Endothelial cell of umbilical vein (primary cell): Measurements from ENCODE around the gene AMZ1. TPM values are rescaled to one million over a fixed set of nuclear protein-coding genes. Genes with fewer than 3 reads are reported as not detected.

ENCODE experiments used
- BruUV-seq: library from RNA; stranded (reverse); fragments of 400-500 nt; replicated peaks from 2 replicates; lab custom pipeline; 2021; lab: Mats Ljungman, UMichigan
- CTCF ChIA-PET: fragments of 300-600, 350-600 bp; sonication (Branson Sonifier 250); formaldehyde crosslinking; loops from one replicate; lab custom pipeline; 2021; ENCODE audit warnings: antibody characterized with exemption, inconsistent platforms; lab: Charles Lee
- POLR2A ChIA-PET: fragments of 300-600, 350-600 bp; sonication (Branson Sonifier 250); formaldehyde crosslinking; loops from one replicate; lab custom pipeline; 2021; ENCODE audit warnings: antibody characterized with exemption, inconsistent platforms; lab: Charles Lee
- DNase-seq: peaks from one replicate; pipeline ENCODE4 v3.0.0-alpha.2; 2011; ENCODE audit warnings: low read depth, low spot score
- FAIRE-seq: peaks from 2 replicates; lab custom pipeline; 2011; peaks lifted over from hg19 to GRCh38; lab: Jason Lieb, UNC
- H2AFZ ChIP-seq: 2 replicates; pipeline ENCODE4 v1.6.0; 2012; ENCODE audit warnings: low read depth, low read length, control low read depth, inconsistent platforms
- H3K27ac ChIP-seq: 2 replicates; pipeline ENCODE4 v1.5.1; 2011; ENCODE audit warnings: low read depth, mild to moderate bottlenecking, control low read depth, low read length, moderate library complexity; ENCODE audit not compliant: insufficient read depth
- H3K27me3 ChIP-seq, 2 experiments: 2 replicates each; pipeline versions ENCODE4 v1.6.0 to v1.6.1; 2011; ENCODE audit warnings: low read length in 2 of 2, mixed read lengths in 1 of 2; ENCODE audit not compliant: control insufficient read depth in 2 of 2, insufficient read depth in 2 of 2
- H3K36me3 ChIP-seq, 2 experiments: 2 replicates in 1 of 2; 3 replicates in 1 of 2; pipeline ENCODE4 v1.5.1; 2011; ENCODE audit warnings: low read length in 2 of 2, mild to moderate bottlenecking in 1 of 2, moderate library complexity in 1 of 2; ENCODE audit not compliant: control insufficient read depth in 2 of 2, insufficient read depth in 2 of 2; ENCODE audit errors: extremely low read depth in 1 of 2
- H3K4me1 ChIP-seq: 3 replicates; pipeline ENCODE4 v1.5.1; 2011; ENCODE audit warnings: mild to moderate bottlenecking, low read length; ENCODE audit not compliant: control insufficient read depth, insufficient read depth; ENCODE audit errors: extremely low read depth
- H3K4me2 ChIP-seq: 2 replicates; pipeline ENCODE4 v1.6.1; 2011; ENCODE audit warnings: low read length, control low read depth, mixed read lengths; ENCODE audit not compliant: insufficient read depth
- H3K4me3 ChIP-seq, 3 experiments: fragments of 200-600 bp in 1 of 3; sonication (generic), shearing (Covaris generic) in 1 of 3; replicated peaks in 1 of 3; 2 replicates each; pipeline ENCODE4 v1.5.1; 2011 to 2016; ENCODE audit warnings: control low read depth in 3 of 3, low read length in 3 of 3, mild to moderate bottlenecking in 2 of 3, inconsistent platforms in 1 of 3, low read depth in 1 of 3, moderate library complexity in 1 of 3; ENCODE audit not compliant: insufficient read depth in 1 of 3
- H3K79me2 ChIP-seq: 2 replicates; pipeline ENCODE4 v1.6.0; 2012; ENCODE audit warnings: low read length, inconsistent platforms; ENCODE audit not compliant: control insufficient read depth, insufficient read depth
- H3K9ac ChIP-seq: replicated peaks from 2 replicates; pipeline ENCODE3; 2011; ENCODE audit warnings: low read length, control low read depth; ENCODE audit not compliant: insufficient read depth; ENCODE audit errors: extremely low read depth
- H3K9me1 ChIP-seq: replicated peaks from 3 replicates; pipeline ENCODE4 v1.6.0; 2011; ENCODE audit warnings: mild to moderate bottlenecking, low read length; ENCODE audit not compliant: control insufficient read depth, insufficient read depth; ENCODE audit errors: extremely low read depth
- H3K9me3 ChIP-seq: replicated peaks from 2 replicates; pipeline ENCODE4 v1.5.1; 2012; ENCODE audit warnings: low read length, inconsistent platforms; ENCODE audit not compliant: control insufficient read depth, insufficient read depth
- H4K20me1 ChIP-seq: replicated peaks from 2 replicates; pipeline ENCODE3; 2011; ENCODE audit warnings: mild to moderate bottlenecking, low read length; ENCODE audit not compliant: control insufficient read depth, insufficient read depth; ENCODE audit errors: extremely low read depth
- CTCF ChIP-seq, 2 donors: IDR thresholded peaks; 1 replicate in 1 of 2; 2 replicates in 1 of 2; pipeline ENCODE4 v1.5.1; 2011; ENCODE audit warnings: low read length in 2 of 2, mild to moderate bottlenecking in 2 of 2, moderate library complexity in 2 of 2, control low read depth in 1 of 2, inconsistent platforms in 1 of 2, low read depth in 1 of 2; ENCODE audit not compliant: insufficient read depth in 1 of 2; ENCODE audit errors: extremely low read depth in 1 of 2
- EZH2 ChIP-seq: IDR thresholded peaks from 2 replicates; pipeline ENCODE4 v1.6.1; 2012; ENCODE audit warnings: borderline replicate concordance, low read depth, mild to moderate bottlenecking, moderate library complexity, low read length, inconsistent platforms; ENCODE audit not compliant: severe bottlenecking
- JUN ChIP-seq: IDR thresholded peaks from 2 replicates; pipeline ENCODE4 v1.6.1; 2011; ENCODE audit warnings: borderline replicate concordance, low read depth; ENCODE audit not compliant: insufficient read length, insufficient read depth
- dilution Hi-C: fragments of 300-500 bp; cut with MboI; formaldehyde crosslinking; loops from one replicate; pipeline ENCODE4 v1.15.0; 2019; ENCODE audit warnings: low sequenced_read_pairs; ENCODE audit not compliant: extremely low pct_ligation_motif_present
- intact Hi-C: fragments of 100-400 bp; cut with micrococcal nuclease; formaldehyde crosslinking; loops from one replicate; pipeline ENCODE4 v1.10.0; 2022
- polyA plus RNA-seq, 4 experiments: library from polyadenylated mRNA; depleted of rRNA in 3 of 4; stranded (reverse) in 3 of 4; unstranded in 1 of 4; fragments of >200 nt; gene quantifications; 2 replicates each; pipeline versions ENCODE4 v1.2.1 to v1.2.3, GENCODE V29; 2011 to 2012; ENCODE audit warnings: missing spikeins in 1 of 4
- total RNA-seq: library from RNA; stranded (reverse); gene quantifications from 2 replicates; pipeline ENCODE4 v1.2.3, GENCODE V29; 2021

Gene AMZ1
- total and polyA plus RNA-seq, 2 donors (not counting 3 experiments of a cell fraction or from before 2014, with no cell fraction given): not detected

- intact Hi-C loops (loop anchor here (2.0 kb wide), 1 partner anchor 56 kb away; no protein-coding TSS in a partner anchor), dilution Hi-C loops (no loop called here)
- H3K9me3 ChIP-seq: no peaks in the 10 kb centered on the region
- no peak overlapping the region for H2AFZ ChIP-seq
- no peak overlapping the region for H3K27ac ChIP-seq
- H3K4me3 ChIP-seq: no peak overlapping the region
- POLR2A ChIA-PET: no interaction called here
- H3K9ac ChIP-seq: no peak overlapping the region
- no peaks in the 10 kb centered on the region for H3K36me3 ChIP-seq
- no TSS peak for BruUV-seq
- TF ChIP-seq EZH2: no peak
- no peak for TF ChIP-seq JUN
- no peak for TF ChIP-seq CTCF (IDR thresholded peaks at IDR 0.05; ENCODE audit: extremely low read depth in 1 of 2, insufficient read depth in 1 of 2, low read depth in 1 of 2, low read length in 2 of 2)
- H3K79me2 ChIP-seq: peaks cover 3% of the 10 kb centered on the region
- CTCF ChIA-PET: no interaction called here
- no peaks in the 10 kb centered on the region for H3K9me1 ChIP-seq
- H4K20me1 ChIP-seq: no peaks in the 10 kb centered on the region
- H3K4me1 ChIP-seq: peaks cover 11% of the 10 kb centered on the region
- no peak overlapping the region for H3K4me2 ChIP-seq
- no peak for FAIRE-seq
- DNase-seq: no peak
- H3K27me3 ChIP-seq: no peaks in the 10 kb centered on the region
These were observed 76.6 kb downstream of the AMZ1 start for GRCh38 chr7:2764621-2765020.

Other genes with a start within 250 kb of the AMZ1 start
- gene GRIFIN, start 211.8 kb upstream of the AMZ1 start, total RNA-seq: not detected in 2 replicates
- gene GRIFIN, start 211.8 kb upstream of the AMZ1 start, polyA plus RNA-seq: not detected in 2 replicates
- gene LFNG, start 168.4 kb upstream of the AMZ1 start, total RNA-seq: 12.6 and 15.1 TPM in 2 replicates
- gene LFNG, start 168.4 kb upstream of the AMZ1 start, polyA plus RNA-seq: 13.1 and 14.8 TPM in 2 replicates
- 31.6 and 32.2 TPM in 2 replicates for gene BRAT1, start 132.7 kb upstream of the AMZ1 start, total RNA-seq
- gene BRAT1, start 132.7 kb upstream of the AMZ1 start, polyA plus RNA-seq: 31.1 and 40.3 TPM in 2 replicates
- 11.3 and 14.5 TPM in 2 replicates for gene IQCE, start 129.2 kb upstream of the AMZ1 start, total RNA-seq
- gene IQCE, start 129.2 kb upstream of the AMZ1 start, polyA plus RNA-seq: 4.8 and 4.9 TPM in 2 replicates
- gene TTYH3, start 56.2 kb upstream of the AMZ1 start, total RNA-seq: 277 and 280 TPM in 2 replicates
- 143 and 192 TPM in 2 replicates for gene TTYH3, start 56.2 kb upstream of the AMZ1 start, polyA plus RNA-seq
- 56.0 and 63.0 TPM in 2 replicates for gene GNA12, start 156.1 kb downstream of the AMZ1 start, total RNA-seq
- 75.1 and 95.5 TPM in 2 replicates for gene GNA12, start 156.1 kb downstream of the AMZ1 start, polyA plus RNA-seq